ENCODE measurements around the gene TMEM236. TPM values are rescaled to one million over a fixed set of nuclear protein-coding genes. Genes with fewer than 3 reads are reported as not detected.

TMEM236 gene
- total and polyA plus RNA-seq, 2 of the 4 experiments (the other 2 are of a cell fraction): not detected

- no peaks in the 10 kb centered on the region for H3K36me3 ChIP-seq (ENCODE audit: control insufficient read depth, insufficient read depth, low read length)
- H3K23ac ChIP-seq (ENCODE audit: low read depth, low read length): no peak overlapping the region
- ATAC-seq (ENCODE audit: low read depth) (peak; percentile 85), DNase-seq (peak; percentile 60)
- no peak overlapping the region for H4K8ac ChIP-seq (ENCODE audit: low read depth in 2 of 2, low read length in 2 of 2)
- H3K14ac ChIP-seq (replicated peaks; ENCODE audit: low read depth, low read length): no peak overlapping the region
- no peak overlapping the region for H2AK9ac ChIP-seq (replicated peaks; ENCODE audit: low read depth, low read length, poor library complexity)
- dilution Hi-C loops (cut with HindIII; ENCODE audit: low sequenced_read_pairs, unreplicated experiment): no loop called here
- H2BK15ac ChIP-seq (ENCODE audit: low read depth, low read length): no peak overlapping the region
- H2AFZ ChIP-seq (replicated peaks; ENCODE audit: low read length, poor library complexity): peak overlapping the region; percentile 81
- no peak overlapping the region for H2BK5ac ChIP-seq (ENCODE audit: low read depth, low read length, poor library complexity, severe bottlenecking)
- in situ Hi-C loops (cut with MboI; ENCODE audit: low sequenced_read_pairs): loop anchor here (5.0 kb wide), 1 partner anchor 136 kb away; no protein-coding TSS in a partner anchor
- ChIA-PET CTCF (interaction anchor here (0.6 to 1.0 kb wide), 3 partner anchors 16 to 326 kb away, joined by 3 to 5 read pairs (median 4); no protein-coding TSS in a partner anchor), POLR2A (ENCODE audit: unreplicated experiment) (no interaction called here)
- no peak overlapping the region for H3K4ac ChIP-seq (ENCODE audit: low read depth, low read length)
- no peaks in the 10 kb centered on the region for H3K27me3 ChIP-seq (ENCODE audit: control insufficient read depth, insufficient read depth, low read length)
- H2AK5ac ChIP-seq (ENCODE audit: low read depth, low read length): no peak overlapping the region
- H3K9me1 ChIP-seq (ENCODE audit: insufficient read depth, low read length): no peaks in the 10 kb centered on the region
- 46% methylated on average over 3 of the region's 14 CpGs; no CpG with 5 or more reads in 1 of the 2 experiments for WGBS, 2 experiments (ENCODE audit: extremely low coverage in 2 of 2, insufficient read length in 1 of 2)
- H3K4me1 ChIP-seq (ENCODE audit: control insufficient read depth, insufficient read depth, low read length): no peaks in the 10 kb centered on the region
- BruUV-seq (replicated peaks): no TSS peak
- TF ChIP-seq SMC3 (IDR thresholded peaks at IDR 0.05; ENCODE audit: low read depth, low read length) (peak; percentile 76), RAD21 (IDR thresholded peaks at IDR 0.05; ENCODE audit: low read length) (peak; percentile 51), FOS (IDR thresholded peaks at IDR 0.05; ENCODE audit: low read depth, low read length) (no peak), CTCF (conservative IDR thresholded peaks at IDR 0.05; ENCODE audit: low read depth, low read length) (peak; percentile 72)
- no peak overlapping the region for H3K18ac ChIP-seq (ENCODE audit: low read depth, low read length)
- no peak overlapping the region for H4K91ac ChIP-seq (ENCODE audit: insufficient read depth, low read depth, low read length)
- H2BK120ac ChIP-seq (ENCODE audit: low read depth, low read length): no peak overlapping the region
- H3K27ac ChIP-seq (ENCODE audit: insufficient read depth, low read length): no peak overlapping the region
- H3K9ac ChIP-seq (ENCODE audit: low read depth, low read length): no peak overlapping the region
- no peak overlapping the region for H3K56ac ChIP-seq (ENCODE audit: extremely low read depth, insufficient read depth, low read length)
- peak overlapping the region; percentile 83 for H3K4me2 ChIP-seq (ENCODE audit: low read depth, low read length)
- H3K79me1 ChIP-seq (ENCODE audit: low read depth in 1 of 2, low read length in 2 of 2): no peaks in the 10 kb centered on the region
- H3K9me3 ChIP-seq (ENCODE audit: control insufficient read depth, insufficient read depth, low read length): no peaks in the 10 kb centered on the region
- H4K5ac ChIP-seq (ENCODE audit: low read depth, low read length): no peak overlapping the region
- no peak overlapping the region for H2BK20ac ChIP-seq (ENCODE audit: low read depth, low read length)
- no peaks in the 10 kb centered on the region for H4K20me1 ChIP-seq (ENCODE audit: insufficient read depth, low read length)
- intact Hi-C loops (cut with micrococcal nuclease): loop anchor here (1.0 kb wide), 1 partner anchor 136 kb away; no protein-coding TSS in a partner anchor
- no peak overlapping the region for H3K4me3 ChIP-seq (ENCODE audit: insufficient read depth, low read depth, low read length)
These were observed 9.1 kb upstream of the TMEM236 start for GRCh38 chr10:17742918-17743317.
